GM12865 (cell line): ENCODE results near the gene SIRT3.

Experiments
- DNase-seq: peaks from one replicate; pipeline ENCODE4 v3.0.0; 2010; ENCODE audit warnings: low read depth
- H3K4me3 ChIP-seq: 2 replicates; pipeline ENCODE4 v1.5.1; 2011; ENCODE audit warnings: mild to moderate bottlenecking, low read depth, low read length, control low read depth
- CTCF ChIP-seq: IDR thresholded peaks from 2 replicates; pipeline ENCODE4 v1.5.1; 2011; ENCODE audit warnings: low read length, control low read depth, low read depth, inconsistent platforms; ENCODE audit not compliant: insufficient read depth; ENCODE audit errors: missing control alignments

SIRT3 gene

GRCh38 chr11:253160-253885, 17.2 kb upstream of the SIRT3 start:
- no peak for DNase-seq
- TF ChIP-seq CTCF, result no peak
- H3K4me3 ChIP-seq, result no peak overlapping the region

- H3K4me3 ChIP-seq, result no peak overlapping the region
- no peak for DNase-seq
- no peak for TF ChIP-seq CTCF
Measured at GRCh38 chr11:252666-253065, 16.5 kb upstream of the SIRT3 start.

- H3K4me3 ChIP-seq, result no peak overlapping the region
- TF ChIP-seq CTCF, result no peak
- peak; percentile 36 for DNase-seq
Measured at GRCh38 chr11:251550-251949, 15.4 kb upstream of the SIRT3 start.

GRCh38 chr11:250740-251299, 14.7 kb upstream of the SIRT3 start:
- TF ChIP-seq CTCF, result peak; percentile 72
- peak; percentile 69 for DNase-seq
- H3K4me3 ChIP-seq, result no peak overlapping the region

GRCh38 chr11:250274-250673, 14.1 kb upstream of the SIRT3 start:
- no peak for DNase-seq
- no peak for TF ChIP-seq CTCF

GRCh38 chr11:249062-249461, 12.9 kb upstream of the SIRT3 start:
- H3K4me3 ChIP-seq, result no peak overlapping the region
- no peak for TF ChIP-seq CTCF

More at GRCh38 chr11:250274-250673, 14.1 kb upstream of the SIRT3 start:
- H3K4me3 ChIP-seq, result no peak overlapping the region

GRCh38 chr11:244376-244775, 8.2 kb upstream of the SIRT3 start:
- TF ChIP-seq CTCF, result no peak
- H3K4me3 ChIP-seq, result no peak overlapping the region
- no peak for DNase-seq

More at GRCh38 chr11:249062-249461, 12.9 kb upstream of the SIRT3 start:
- DNase-seq, result no peak
